Endothelial cell of umbilical vein (primary cell): ENCODE data around the gene KCTD10. TPM values are rescaled to one million over a fixed set of nuclear protein-coding genes. Genes with fewer than 3 reads are reported as not detected.

Source experiments
- BruUV-seq: library from RNA; stranded (reverse); fragments of 400-500 nt; replicated peaks from 2 replicates; lab custom pipeline; 2021; lab: Mats Ljungman, UMichigan
- CTCF ChIA-PET: fragments of 300-600, 350-600 bp; sonication (Branson Sonifier 250); formaldehyde crosslinking; loops from one replicate; lab custom pipeline; 2021; ENCODE audit warnings: antibody characterized with exemption, inconsistent platforms; lab: Charles Lee
- POLR2A ChIA-PET: fragments of 300-600, 350-600 bp; sonication (Branson Sonifier 250); formaldehyde crosslinking; loops from one replicate; lab custom pipeline; 2021; ENCODE audit warnings: antibody characterized with exemption, inconsistent platforms; lab: Charles Lee
- DNase-seq: peaks from one replicate; pipeline ENCODE4 v3.0.0-alpha.2; 2011; ENCODE audit warnings: low read depth, low spot score
- FAIRE-seq: peaks from 2 replicates; lab custom pipeline; 2011; peaks lifted over from hg19 to GRCh38; lab: Jason Lieb, UNC
- H2AFZ ChIP-seq: 2 replicates; pipeline ENCODE4 v1.6.0; 2012; ENCODE audit warnings: low read depth, low read length, control low read depth, inconsistent platforms
- H3K27ac ChIP-seq: 2 replicates; pipeline ENCODE4 v1.5.1; 2011; ENCODE audit warnings: low read depth, mild to moderate bottlenecking, control low read depth, low read length, moderate library complexity; ENCODE audit not compliant: insufficient read depth
- H3K27me3 ChIP-seq, 2 experiments: 2 replicates each; pipeline versions ENCODE4 v1.6.0 to v1.6.1; 2011; ENCODE audit warnings: low read length in 2 of 2, mixed read lengths in 1 of 2; ENCODE audit not compliant: control insufficient read depth in 2 of 2, insufficient read depth in 2 of 2
- H3K36me3 ChIP-seq, 2 experiments: 2 replicates in 1 of 2; 3 replicates in 1 of 2; pipeline ENCODE4 v1.5.1; 2011; ENCODE audit warnings: low read length in 2 of 2, mild to moderate bottlenecking in 1 of 2, moderate library complexity in 1 of 2; ENCODE audit not compliant: control insufficient read depth in 2 of 2, insufficient read depth in 2 of 2; ENCODE audit errors: extremely low read depth in 1 of 2
- H3K4me1 ChIP-seq: 3 replicates; pipeline ENCODE4 v1.5.1; 2011; ENCODE audit warnings: mild to moderate bottlenecking, low read length; ENCODE audit not compliant: control insufficient read depth, insufficient read depth; ENCODE audit errors: extremely low read depth
- H3K4me2 ChIP-seq: 2 replicates; pipeline ENCODE4 v1.6.1; 2011; ENCODE audit warnings: low read length, control low read depth, mixed read lengths; ENCODE audit not compliant: insufficient read depth
- H3K4me3 ChIP-seq, 3 experiments: fragments of 200-600 bp in 1 of 3; sonication (generic), shearing (Covaris generic) in 1 of 3; replicated peaks in 1 of 3; 2 replicates each; pipeline ENCODE4 v1.5.1; 2011 to 2016; ENCODE audit warnings: control low read depth in 3 of 3, low read length in 3 of 3, mild to moderate bottlenecking in 2 of 3, inconsistent platforms in 1 of 3, low read depth in 1 of 3, moderate library complexity in 1 of 3; ENCODE audit not compliant: insufficient read depth in 1 of 3
- H3K79me2 ChIP-seq: 2 replicates; pipeline ENCODE4 v1.6.0; 2012; ENCODE audit warnings: low read length, inconsistent platforms; ENCODE audit not compliant: control insufficient read depth, insufficient read depth
- H3K9ac ChIP-seq: replicated peaks from 2 replicates; pipeline ENCODE3; 2011; ENCODE audit warnings: low read length, control low read depth; ENCODE audit not compliant: insufficient read depth; ENCODE audit errors: extremely low read depth
- H3K9me1 ChIP-seq: replicated peaks from 3 replicates; pipeline ENCODE4 v1.6.0; 2011; ENCODE audit warnings: mild to moderate bottlenecking, low read length; ENCODE audit not compliant: control insufficient read depth, insufficient read depth; ENCODE audit errors: extremely low read depth
- H3K9me3 ChIP-seq: replicated peaks from 2 replicates; pipeline ENCODE4 v1.5.1; 2012; ENCODE audit warnings: low read length, inconsistent platforms; ENCODE audit not compliant: control insufficient read depth, insufficient read depth
- H4K20me1 ChIP-seq: replicated peaks from 2 replicates; pipeline ENCODE3; 2011; ENCODE audit warnings: mild to moderate bottlenecking, low read length; ENCODE audit not compliant: control insufficient read depth, insufficient read depth; ENCODE audit errors: extremely low read depth
- EZH2 ChIP-seq: IDR thresholded peaks from 2 replicates; pipeline ENCODE4 v1.6.1; 2012; ENCODE audit warnings: borderline replicate concordance, low read depth, mild to moderate bottlenecking, moderate library complexity, low read length, inconsistent platforms; ENCODE audit not compliant: severe bottlenecking
- FOS ChIP-seq: IDR thresholded peaks from 2 replicates; pipeline ENCODE4 v1.6.1; 2011; ENCODE audit warnings: mild to moderate bottlenecking, low read length, moderate library complexity, borderline replicate concordance; ENCODE audit not compliant: insufficient read depth
- GATA2 ChIP-seq: IDR thresholded peaks from 2 replicates; pipeline ENCODE4 v1.7.0; 2011; ENCODE audit warnings: low read depth, mild to moderate bottlenecking, moderate library complexity, mixed read lengths, low read length; ENCODE audit not compliant: insufficient read length, insufficient read depth
- JUN ChIP-seq: IDR thresholded peaks from 2 replicates; pipeline ENCODE4 v1.6.1; 2011; ENCODE audit warnings: borderline replicate concordance, low read depth; ENCODE audit not compliant: insufficient read length, insufficient read depth
- MYC ChIP-seq: IDR thresholded peaks from one replicate; pipeline ENCODE4 v1.6.1; 2011; ENCODE audit warnings: mild to moderate bottlenecking, low read depth, low read length
- POLR2A ChIP-seq: IDR thresholded peaks from 2 replicates; pipeline ENCODE4 v1.6.1; 2012; ENCODE audit warnings: low read depth, mild to moderate bottlenecking, control low read depth, low read length
- POLR2AphosphoS5 ChIP-seq: IDR thresholded peaks from 2 replicates; pipeline ENCODE4 v1.6.1; 2012; ENCODE audit warnings: low read depth, mild to moderate bottlenecking, control low read depth, low read length, moderate library complexity; ENCODE audit not compliant: insufficient read depth
- dilution Hi-C: fragments of 300-500 bp; cut with MboI; formaldehyde crosslinking; loops from one replicate; pipeline ENCODE4 v1.15.0; 2019; ENCODE audit warnings: low sequenced_read_pairs; ENCODE audit not compliant: extremely low pct_ligation_motif_present
- intact Hi-C: fragments of 100-400 bp; cut with micrococcal nuclease; formaldehyde crosslinking; loops from one replicate; pipeline ENCODE4 v1.10.0; 2022
- polyA plus RNA-seq, 4 experiments: library from polyadenylated mRNA; depleted of rRNA in 3 of 4; stranded (reverse) in 3 of 4; unstranded in 1 of 4; fragments of >200 nt; gene quantifications; 2 replicates each; pipeline versions ENCODE4 v1.2.1 to v1.2.3, GENCODE V29; 2011 to 2012; ENCODE audit warnings: missing spikeins in 1 of 4
- total RNA-seq: library from RNA; stranded (reverse); gene quantifications from 2 replicates; pipeline ENCODE4 v1.2.3, GENCODE V29; 2021
- TF ChIP-seq, protein P1 (sequence below), 2 donors: IDR thresholded peaks; 1 replicate in 1 of 2; 2 replicates in 1 of 2; pipeline ENCODE4 v1.5.1; 2011; ENCODE audit warnings: low read length in 2 of 2, mild to moderate bottlenecking in 2 of 2, moderate library complexity in 2 of 2, control low read depth in 1 of 2, inconsistent platforms in 1 of 2, low read depth in 1 of 2; ENCODE audit not compliant: insufficient read depth in 1 of 2; ENCODE audit errors: extremely low read depth in 1 of 2
- TF ChIP-seq, protein P2 (sequence below): IDR thresholded peaks from 2 replicates; pipeline ENCODE4 v1.6.1; 2011; ENCODE audit not compliant: insufficient read depth, insufficient read length

KCTD10 gene
- total and polyA plus RNA-seq, 2 donors (not counting 3 experiments of a cell fraction or from before 2014, with no cell fraction given): 101 to 112 TPM

DNA sequence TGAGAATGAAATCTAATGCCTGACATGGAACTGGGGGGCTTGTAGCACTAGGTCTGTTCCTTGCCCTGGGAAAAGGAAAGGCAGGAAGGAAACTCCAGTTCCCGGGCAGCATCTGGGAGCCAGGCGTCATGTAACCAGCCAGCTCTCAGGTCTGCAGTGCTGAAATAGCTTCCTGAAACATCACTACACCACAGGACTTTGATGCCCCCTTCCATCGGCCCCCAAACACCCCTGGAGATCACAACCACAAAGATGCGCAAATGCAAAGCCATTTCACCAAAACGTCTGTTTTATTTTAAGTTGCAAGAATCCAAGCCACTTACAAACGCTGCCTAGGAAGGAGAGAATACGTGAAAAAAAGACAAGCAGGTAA lies 40.9 kb downstream of the KCTD10 start:
- Histone ChIP-seq H3K79me2 (no peaks in the 10 kb centered on the region), H3K27me3 (no peaks in the 10 kb centered on the region), H3K9ac (no peak overlapping the region), H3K4me3 (no peak overlapping the region), H3K36me3 (no peaks in the 10 kb centered on the region), H4K20me1 (no peaks in the 10 kb centered on the region), H3K27ac (no peak overlapping the region), H3K4me1 (peaks cover 5% of the 10 kb centered on the region), H3K9me1 (no peaks in the 10 kb centered on the region), H3K9me3 (no peaks in the 10 kb centered on the region), H2AFZ (no peak overlapping the region), H3K4me2 (no peak overlapping the region)
- intact Hi-C loops (no loop called here), dilution Hi-C loops (no loop called here)
- ChIA-PET CTCF (interaction anchor here (1.4 to 2.4 kb wide), 3 partner anchors 8 to 83 kb away, joined by 4 to 17 read pairs (median 7); no protein-coding TSS in a partner anchor), POLR2A (no interaction called here)
- no peak for FAIRE-seq
- BruUV-seq: no TSS peak
- TF ChIP-seq POLR2A (no peak), MYC (no peak), POLR2AphosphoS5 (no peak), JUN (no peak), EZH2 (no peak), GATA2 (no peak), FOS (no peak)
- TF ChIP-seq, protein P1, sequence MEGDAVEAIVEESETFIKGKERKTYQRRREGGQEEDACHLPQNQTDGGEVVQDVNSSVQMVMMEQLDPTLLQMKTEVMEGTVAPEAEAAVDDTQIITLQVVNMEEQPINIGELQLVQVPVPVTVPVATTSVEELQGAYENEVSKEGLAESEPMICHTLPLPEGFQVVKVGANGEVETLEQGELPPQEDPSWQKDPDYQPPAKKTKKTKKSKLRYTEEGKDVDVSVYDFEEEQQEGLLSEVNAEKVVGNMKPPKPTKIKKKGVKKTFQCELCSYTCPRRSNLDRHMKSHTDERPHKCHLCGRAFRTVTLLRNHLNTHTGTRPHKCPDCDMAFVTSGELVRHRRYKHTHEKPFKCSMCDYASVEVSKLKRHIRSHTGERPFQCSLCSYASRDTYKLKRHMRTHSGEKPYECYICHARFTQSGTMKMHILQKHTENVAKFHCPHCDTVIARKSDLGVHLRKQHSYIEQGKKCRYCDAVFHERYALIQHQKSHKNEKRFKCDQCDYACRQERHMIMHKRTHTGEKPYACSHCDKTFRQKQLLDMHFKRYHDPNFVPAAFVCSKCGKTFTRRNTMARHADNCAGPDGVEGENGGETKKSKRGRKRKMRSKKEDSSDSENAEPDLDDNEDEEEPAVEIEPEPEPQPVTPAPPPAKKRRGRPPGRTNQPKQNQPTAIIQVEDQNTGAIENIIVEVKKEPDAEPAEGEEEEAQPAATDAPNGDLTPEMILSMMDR (IDR thresholded peaks at IDR 0.05; ENCODE audit: extremely low read depth in 1 of 2, insufficient read depth in 1 of 2, low read depth in 1 of 2, low read length in 2 of 2): no peak
- TF ChIP-seq, protein P2, sequence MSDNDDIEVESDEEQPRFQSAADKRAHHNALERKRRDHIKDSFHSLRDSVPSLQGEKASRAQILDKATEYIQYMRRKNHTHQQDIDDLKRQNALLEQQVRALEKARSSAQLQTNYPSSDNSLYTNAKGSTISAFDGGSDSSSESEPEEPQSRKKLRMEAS: no peak
- no peak for DNase-seq
